ENCODE measurements around the gene ZBTB14.

Gene ZBTB14

DNA sequence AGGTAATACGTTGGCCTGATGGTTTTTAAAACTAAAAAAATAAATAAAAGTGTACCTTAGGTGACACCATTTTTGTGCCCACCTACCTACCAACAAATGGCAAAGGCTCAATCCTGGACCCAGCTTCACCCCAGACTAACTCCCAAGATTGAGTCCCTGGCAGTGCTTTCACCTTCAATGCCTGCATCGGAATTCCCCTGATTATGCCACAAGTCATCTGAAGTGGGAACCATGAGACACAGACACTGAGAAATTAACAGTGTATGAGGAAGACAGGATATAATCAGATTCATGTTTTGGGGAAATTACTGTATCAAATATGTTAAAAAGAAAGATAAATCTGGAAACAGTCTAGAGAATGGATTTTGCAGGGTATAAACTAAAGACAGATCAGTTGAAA, 41.6 kb downstream of the ZBTB14 start:
- Histone ChIP-seq H3K36me3 (ENCODE audit: control insufficient read depth in 2 of 2, insufficient read depth in 2 of 2, low read length in 2 of 2) (no peaks in the 10 kb centered on the region), H3K9me3 (ENCODE audit: control insufficient read depth in 2 of 2, low read length in 2 of 2) (no peaks in the 10 kb centered on the region), H3K27ac (ENCODE audit: low read depth in 2 of 2, low read length in 2 of 2) (no peak overlapping the region), H3K4me1 (ENCODE audit: control insufficient read depth in 2 of 2, insufficient read depth in 2 of 2, low read length in 2 of 2) (no peaks in the 10 kb centered on the region), H3K27me3 (ENCODE audit: control insufficient read depth in 2 of 2, insufficient read depth in 2 of 2, low read length in 2 of 2) (peaks cover 0 to 2% of the 10 kb centered on the region in 2 donors), H3K4me3 (ENCODE audit: low read length in 2 of 2) (no peak overlapping the region), H3K9ac (ENCODE audit: low read depth in 1 of 2, low read length in 2 of 2) (no peak overlapping the region)

DNA sequence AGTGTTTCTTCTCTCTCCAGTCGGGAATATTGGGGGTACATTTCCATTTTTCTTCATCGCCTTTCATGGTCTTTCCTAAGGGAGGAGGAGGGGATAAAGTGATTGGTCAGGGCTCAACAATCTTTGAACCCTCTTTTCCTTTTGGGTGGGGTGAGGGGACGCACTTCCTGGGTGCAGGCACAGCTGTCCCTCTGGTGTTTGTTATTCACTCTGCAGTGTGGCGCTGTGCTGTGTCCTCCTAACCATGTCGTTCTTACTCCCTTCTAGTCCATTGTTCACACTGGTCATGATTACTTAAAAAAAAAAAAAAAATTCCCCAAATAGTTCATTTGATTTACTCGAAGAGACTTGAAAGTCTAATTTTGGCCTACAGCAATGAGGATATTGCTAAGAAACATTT, 44.4 kb downstream of the ZBTB14 start:
- H3K4me3 ChIP-seq (ENCODE audit: low read length in 2 of 2), result no peak overlapping the region
- no peaks in the 10 kb centered on the region for H3K4me1 ChIP-seq (ENCODE audit: control insufficient read depth in 2 of 2, insufficient read depth in 2 of 2, low read length in 2 of 2)
- no peaks in the 10 kb centered on the region for H3K36me3 ChIP-seq (ENCODE audit: control insufficient read depth in 2 of 2, insufficient read depth in 2 of 2, low read length in 2 of 2)
- H3K27me3 ChIP-seq (ENCODE audit: control insufficient read depth in 2 of 2, insufficient read depth in 2 of 2, low read length in 2 of 2), result no peaks in the 10 kb centered on the region
- no peak overlapping the region for H3K27ac ChIP-seq (ENCODE audit: low read depth in 2 of 2, low read length in 2 of 2)
- H3K9ac ChIP-seq (ENCODE audit: low read depth in 1 of 2, low read length in 2 of 2), result no peak overlapping the region
- H3K9me3 ChIP-seq (ENCODE audit: control insufficient read depth in 2 of 2, low read length in 2 of 2), result no peaks in the 10 kb centered on the region

DNA sequence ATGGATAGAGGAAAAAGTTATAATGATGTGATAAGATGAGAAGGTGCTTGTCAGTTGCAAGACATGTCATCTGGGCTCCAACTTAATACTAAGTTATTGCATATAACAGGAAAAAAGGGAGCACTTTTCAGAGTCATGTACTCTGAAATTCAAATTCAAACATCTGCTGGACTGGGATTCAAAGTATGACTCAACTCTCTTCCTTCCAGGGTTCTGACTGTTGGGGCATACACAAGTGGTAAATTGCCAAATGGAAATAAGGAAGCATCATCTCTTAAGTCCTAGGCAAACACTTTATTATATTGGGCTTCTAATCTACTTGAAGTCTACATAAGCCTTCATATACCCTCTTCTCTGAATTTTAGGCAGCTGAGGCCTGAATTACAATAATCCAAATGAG, 44.9 kb downstream of the ZBTB14 start:
- no peaks in the 10 kb centered on the region for H3K4me1 ChIP-seq (ENCODE audit: control insufficient read depth in 2 of 2, insufficient read depth in 2 of 2, low read length in 2 of 2)
- H3K36me3 ChIP-seq (ENCODE audit: control insufficient read depth in 2 of 2, insufficient read depth in 2 of 2, low read length in 2 of 2), result no peaks in the 10 kb centered on the region
- no peak overlapping the region for H3K9ac ChIP-seq (ENCODE audit: low read depth in 1 of 2, low read length in 2 of 2)
- H3K9me3 ChIP-seq (ENCODE audit: control insufficient read depth in 2 of 2, low read length in 2 of 2), result no peaks in the 10 kb centered on the region
- no peak overlapping the region for H3K4me3 ChIP-seq (ENCODE audit: low read length in 2 of 2)
- H3K27me3 ChIP-seq (ENCODE audit: control insufficient read depth in 2 of 2, insufficient read depth in 2 of 2, low read length in 2 of 2), result no peaks in the 10 kb centered on the region
- no peak overlapping the region for H3K27ac ChIP-seq (ENCODE audit: low read depth in 2 of 2, low read length in 2 of 2)

DNA sequence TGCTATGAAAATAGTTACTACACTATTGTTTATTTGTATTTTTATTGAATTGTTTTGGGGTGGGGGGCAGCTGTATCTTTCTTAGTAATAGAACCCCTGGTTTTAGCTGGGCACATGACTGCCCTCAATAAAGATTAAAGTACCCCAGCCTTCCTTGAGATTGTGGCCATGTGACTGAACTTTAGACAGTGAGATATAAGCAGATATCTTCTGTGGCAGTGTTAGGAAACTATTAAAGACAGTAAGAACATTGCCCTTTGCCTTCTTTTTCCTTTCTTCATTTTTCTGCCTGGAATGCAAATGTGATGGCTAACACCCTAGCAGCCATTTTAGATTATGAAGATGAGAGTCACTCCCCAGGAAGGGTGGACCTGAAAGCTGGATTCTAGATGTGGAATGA, 50.6 kb downstream of the ZBTB14 start:
- Histone ChIP-seq H3K4me3 (ENCODE audit: low read length in 2 of 2) (no peak overlapping the region), H3K9ac (ENCODE audit: low read depth in 1 of 2, low read length in 2 of 2) (no peak overlapping the region), H3K27me3 (ENCODE audit: control insufficient read depth in 2 of 2, insufficient read depth in 2 of 2, low read length in 2 of 2) (no peaks in the 10 kb centered on the region)

DNA sequence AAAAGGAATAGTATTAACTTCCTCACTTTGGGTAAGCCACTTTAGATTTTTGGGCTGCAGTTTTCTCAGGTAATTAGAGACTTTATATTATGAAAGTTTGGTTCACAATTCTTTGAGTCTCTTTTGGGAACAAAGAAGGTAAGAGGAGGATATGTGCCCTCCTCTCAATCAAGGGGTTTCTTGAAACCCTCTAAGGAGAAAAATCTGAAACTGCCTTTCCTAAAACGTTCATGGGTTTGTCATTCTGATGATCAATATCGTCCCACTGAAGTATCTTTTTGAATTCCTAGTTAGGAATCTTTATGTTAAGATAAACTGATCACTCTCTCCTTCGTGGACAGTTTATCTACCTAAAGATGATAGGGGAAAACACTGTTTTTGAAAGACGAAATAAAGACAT, 56.1 kb downstream of the ZBTB14 start:
- Histone ChIP-seq H3K4me1 (ENCODE audit: control insufficient read depth in 2 of 2, insufficient read depth in 2 of 2, low read length in 2 of 2) (peaks cover 16 to 20% of the 10 kb centered on the region in 2 donors), H3K27ac (ENCODE audit: low read depth in 2 of 2, low read length in 2 of 2) (no peak overlapping the region), H3K27me3 (ENCODE audit: control insufficient read depth in 2 of 2, insufficient read depth in 2 of 2, low read length in 2 of 2) (no peaks in the 10 kb centered on the region), H3K4me3 (ENCODE audit: low read length in 2 of 2) (peak overlapping the region in 1 of 2 donors; percentile 96), H3K9ac (ENCODE audit: low read depth in 1 of 2, low read length in 2 of 2) (peak overlapping the region in 1 of 2 donors; percentile 29), H3K9me3 (ENCODE audit: control insufficient read depth in 2 of 2, low read length in 2 of 2) (no peaks in the 10 kb centered on the region), H3K36me3 (ENCODE audit: control insufficient read depth in 2 of 2, insufficient read depth in 2 of 2, low read length in 2 of 2) (peaks cover 10 to 15% of the 10 kb centered on the region in 2 donors)

More for the DNA sequence above, 50.6 kb downstream of the ZBTB14 start:
- H3K36me3 ChIP-seq (ENCODE audit: control insufficient read depth in 2 of 2, insufficient read depth in 2 of 2, low read length in 2 of 2), result peaks cover 10 to 15% of the 10 kb centered on the region in 2 donors
- peaks cover 3% of the 10 kb centered on the region in 2 donors for H3K4me1 ChIP-seq (ENCODE audit: control insufficient read depth in 2 of 2, insufficient read depth in 2 of 2, low read length in 2 of 2)
- H3K27ac ChIP-seq (ENCODE audit: low read depth in 2 of 2, low read length in 2 of 2), result no peak overlapping the region
- no peaks in the 10 kb centered on the region for H3K9me3 ChIP-seq (ENCODE audit: control insufficient read depth in 2 of 2, low read length in 2 of 2)

Measured in mucosa of rectum (tissue), 2 donors.